SH-SY5Y (cell line): ENCODE measurements around the gene FOXO4.

Source experiments
- GATA2 ChIP-seq: IDR thresholded peaks from 2 replicates; pipeline ENCODE4 v1.6.1; 2011; ENCODE audit warnings: mild to moderate bottlenecking, low read depth, low read length
- GATA3 ChIP-seq: IDR thresholded peaks from 2 replicates; pipeline ENCODE4 v1.6.1; 2011; ENCODE audit warnings: low read depth, mild to moderate bottlenecking, low read length, moderate library complexity

DNA sequence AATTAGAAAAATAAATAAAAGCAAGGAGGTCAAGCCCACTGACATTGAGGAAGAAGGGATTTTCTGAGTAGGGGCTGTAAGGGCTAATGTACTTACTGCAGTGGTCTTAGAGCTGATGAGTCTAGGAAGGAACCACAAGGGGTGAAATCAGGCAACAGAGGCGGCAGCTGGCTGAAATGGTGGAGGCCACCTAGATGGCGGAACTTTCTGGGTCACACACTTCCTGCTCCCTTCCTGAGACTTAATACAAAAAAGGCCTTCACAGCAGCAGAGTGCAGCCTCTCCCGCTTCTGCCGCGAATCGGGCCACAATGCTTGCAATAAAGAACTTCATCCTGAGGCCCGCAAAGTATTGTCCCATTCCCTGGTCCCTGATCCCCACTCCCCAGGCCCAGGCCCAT lies 42.9 kb upstream of the FOXO4 start:
- no peak for TF ChIP-seq GATA2
- TF ChIP-seq GATA3: no peak
